Fibroblast of gingiva (primary cell): Measurements from ENCODE around the gene VCP.
"Not testable (repeated sequence)": the region's sequence is repeated elsewhere in the genome, so short reads cannot be mapped to it uniquely, and the experiment has no call there.

ENCODE experiments used
- DNase-seq: peaks from one replicate; pipeline ENCODE4 v3.0.0-alpha.2; 2011; ENCODE audit warnings: low read depth

Gene VCP

GRCh38 chr9:35060548-35061207 lies 11.7 kb downstream of the VCP start:
- no peak for DNase-seq

GRCh38 chr9:35059438-35059837 lies 13.0 kb downstream of the VCP start:
- DNase-seq = no peak

- DNase-seq = no peak
Measured at GRCh38 chr9:35057271-35057620, 15.2 kb downstream of the VCP start.

GRCh38 chr9:35056571-35057270 lies 15.7 kb downstream of the VCP start:
- no peak for DNase-seq

GRCh38 chr9:35054871-35055644 lies 17.4 kb downstream of the VCP start:
- no peak for DNase-seq

GRCh38 chr9:35054185-35054835 lies 18.1 kb downstream of the VCP start:
- DNase-seq = no peak

- peak; percentile 29 for DNase-seq
Measured at GRCh38 chr9:35051069-35051967, 21.1 kb downstream of the VCP start.

GRCh38 chr9:35048511-35048910 lies 23.9 kb downstream of the VCP start:
- DNase-seq = no peak

GRCh38 chr9:35044071-35044470 lies 28.4 kb downstream of the VCP start:
- no peak for DNase-seq

- no peak for DNase-seq
Measured at GRCh38 chr9:35042891-35043545, 29.4 kb downstream of the VCP start.

- DNase-seq = peak; percentile 47
Measured at GRCh38 chr9:35042081-35042604, 30.3 kb downstream of the VCP start.

- DNase-seq = peak; percentile 50
Measured at GRCh38 chr9:35035851-35036701, 36.3 kb downstream of the VCP start.

- no peak for DNase-seq
Measured at GRCh38 chr9:35033101-35033500, 39.3 kb downstream of the VCP start.

- DNase-seq = peak; percentile 11
Measured at GRCh38 chr9:35029852-35030251, 42.6 kb downstream of the VCP start.

- DNase-seq = no peak
Measured at GRCh38 chr9:35029241-35029640, 43.2 kb downstream of the VCP start.

- DNase-seq = no peak
Measured at GRCh38 chr9:35028341-35028740, 44.1 kb downstream of the VCP start.

GRCh38 chr9:35027860-35028259 lies 44.6 kb downstream of the VCP start:
- no peak for DNase-seq

GRCh38 chr9:35027374-35027773 lies 45.1 kb downstream of the VCP start:
- DNase-seq = no peak

- DNase-seq = no peak
Measured at GRCh38 chr9:35026671-35027070, 45.8 kb downstream of the VCP start.

GRCh38 chr9:35023443-35023842 lies 49.0 kb downstream of the VCP start:
- DNase-seq = not testable (repeated sequence)
